GM12864 (cell line): ENCODE data around the gene STX7.
"Not testable (repeated sequence)": the region's sequence is repeated elsewhere in the genome, so short reads cannot be mapped to it uniquely, and the experiment has no call there.

ENCODE experiments used
- DNase-seq: peaks from one replicate; pipeline ENCODE4 v3.0.0-alpha.2; 2011; ENCODE audit warnings: low read depth
- H3K4me3 ChIP-seq: 2 replicates; pipeline ENCODE4 v1.5.1; 2011; ENCODE audit warnings: mild to moderate bottlenecking, low read depth, low read length, control low read depth
- CTCF ChIP-seq: IDR thresholded peaks from 2 replicates; pipeline ENCODE4 v1.5.1; 2011; ENCODE audit warnings: low read depth, mild to moderate bottlenecking, moderate library complexity, low read length, control low read depth, inconsistent platforms; ENCODE audit errors: missing control alignments

Gene STX7

GRCh38 chr6:132512638-132513632, at the start of gene STX7:
Gene STX7 (minus strand): TSS chr6:132513116. CDS start chr6:132503530, 9,586 bp downstream.
- no peak for DNase-seq
- no peak for TF ChIP-seq CTCF

GRCh38 chr6:132560087-132560486, 47.2 kb upstream of the STX7 start:
- not testable (repeated sequence) for H3K4me3 ChIP-seq, DNase-seq

More at GRCh38 chr6:132512638-132513632, at the start of gene STX7:
- peak within 1 kb of the TSS; percentile 96 for H3K4me3 ChIP-seq

GRCh38 chr6:132552372-132552771, 39.5 kb upstream of the STX7 start, which contains the start of gene TAAR8:
Gene TAAR8 (plus strand): TSS chr6:132552672. CDS start chr6:132552693, 21 bp downstream.
- H3K4me3 ChIP-seq: no peak within 1 kb of the TSS
- no peak for TF ChIP-seq CTCF
- DNase-seq: no peak

GRCh38 chr6:132551214-132551613, 38.3 kb upstream of the STX7 start:
- TF ChIP-seq CTCF: no peak
- no peak for DNase-seq
- H3K4me3 ChIP-seq: no peak overlapping the region

GRCh38 chr6:132548746-132549463, 36.0 kb upstream of the STX7 start:
- no peak for TF ChIP-seq CTCF
- no peak overlapping the region for H3K4me3 ChIP-seq
- DNase-seq: no peak

GRCh38 chr6:132544826-132545225, 31.9 kb upstream of the STX7 start:
- no peak for TF ChIP-seq CTCF
- no peak for DNase-seq
- no peak overlapping the region for H3K4me3 ChIP-seq

- no peak for TF ChIP-seq CTCF
- no peak within 1 kb of the TSS for H3K4me3 ChIP-seq
- no peak for DNase-seq
These were observed 25.1 kb upstream of the STX7 start, which contains the start of gene TAAR9 for GRCh38 chr6:132537977-132538376. Gene TAAR9 (plus strand): TSS chr6:132538277. CDS start chr6:132538290, 13 bp downstream.
